GM12878 (cell line): ENCODE measurements around the gene CYREN. TPM values are rescaled to one million over a fixed set of nuclear protein-coding genes. Genes with fewer than 3 reads are reported as not detected.

Experiments
- CEBPB ChIP-seq, 2 experiments: fragments of 150-350 bp in 1 of 2; IDR thresholded peaks; 2 replicates each; pipeline ENCODE4 v1.6.1; 2012 to 2014; ENCODE audit warnings: low read depth in 2 of 2, low read length in 2 of 2, borderline replicate concordance in 1 of 2, inconsistent platforms in 1 of 2
- ESRRA ChIP-seq: IDR thresholded peaks from 2 replicates; pipeline ENCODE4 v1.6.1; 2012; ENCODE audit warnings: mild to moderate bottlenecking, low read length, improper control_type of control experiment
- FOS ChIP-seq: IDR thresholded peaks from 3 replicates; pipeline ENCODE4 v1.6.1; 2011; ENCODE audit warnings: borderline replicate concordance; ENCODE audit not compliant: insufficient read length; ENCODE audit errors: extremely low read depth
- HDAC6 ChIP-seq: fragments of 200-600 bp; sonication (generic); IDR thresholded peaks from one replicate; pipeline ENCODE4 v1.8.0; 2017; ENCODE audit warnings: antibody characterized with exemption; ENCODE audit not compliant: unreplicated experiment
- HDGF ChIP-seq: fragments of 450-650 bp; IDR thresholded peaks from 2 replicates; pipeline ENCODE4 v1.6.1; 2016; ENCODE audit warnings: antibody characterized with exemption
- JUNB ChIP-seq: IDR thresholded peaks from 2 replicates; pipeline ENCODE4 v1.6.1; 2016; ENCODE audit warnings: antibody characterized with exemption, mild to moderate bottlenecking
- KAT2A ChIP-seq: conservative IDR thresholded peaks from 2 replicates; pipeline ENCODE4 v1.6.1; 2011; ENCODE audit warnings: low read depth, low read length; ENCODE audit not compliant: control insufficient read depth
- NR2C1 ChIP-seq: fragments of 450-650 bp; IDR thresholded peaks from 2 replicates; pipeline ENCODE4 v1.6.1; 2017; ENCODE audit warnings: antibody characterized with exemption, mild to moderate bottlenecking, moderate library complexity
- NR2F1 ChIP-seq: fragments of 450-650 bp; conservative IDR thresholded peaks from 2 replicates; pipeline ENCODE4 v1.6.1; 2017; ENCODE audit warnings: mild to moderate bottlenecking
- PML ChIP-seq: IDR thresholded peaks from 2 replicates; pipeline ENCODE4 v1.6.1; 2012; ENCODE audit warnings: low read length, inconsistent platforms
- RELA ChIP-seq: fragments of 450-650 bp; IDR thresholded peaks from 2 replicates; pipeline ENCODE4 v1.8.0; 2014; ENCODE audit warnings: borderline replicate concordance; ENCODE audit not compliant: partially characterized antibody
- TCF7 ChIP-seq: IDR thresholded peaks from 2 replicates; pipeline ENCODE4 v1.6.1; 2014; ENCODE audit warnings: antibody characterized with exemption, borderline replicate concordance
- YBX1 ChIP-seq: fragments of 450-650 bp; IDR thresholded peaks from 2 replicates; pipeline ENCODE4 v1.6.1; 2016; ENCODE audit warnings: antibody characterized with exemption
- YY1 ChIP-seq: IDR thresholded peaks from 2 replicates; pipeline ENCODE4 v1.6.1; 2011; ENCODE audit warnings: low read depth, mild to moderate bottlenecking, low read length
- ZNF207 ChIP-seq: fragments of 450-650 bp; IDR thresholded peaks from 2 replicates; pipeline ENCODE4 v1.6.1; 2014; ENCODE audit warnings: antibody characterized with exemption, mild to moderate bottlenecking, borderline replicate concordance
- polyA plus RNA-seq, 11 experiments: library from polyadenylated mRNA; depleted of rRNA in 4 of 11; unstranded in 6 of 11; stranded (reverse) in 5 of 11; fragments of >200 nt; fragmentation: Nextera tagmentation in 4 of 11; fragmentation: Illumina TruSeq in 1 of 11; extraction: Ambion mirVana in 4 of 11; extraction: Trizol in 1 of 11; gene quantifications; 1 replicate in 1 of 11; 2 replicates in 10 of 11; pipeline versions ENCODE4 v1.2.1 to v1.2.3, GENCODE V29; 2011 to 2016; ENCODE audit warnings: inconsistent platforms in 2 of 11, missing spikeins in 2 of 11, low read depth in 1 of 11
- total RNA-seq, 4 experiments: library from RNA; depleted of rRNA in 3 of 4; stranded (reverse); fragments of >200 nt in 3 of 4; fragmentation: Illumina TruSeq in 1 of 4; extraction: Trizol in 1 of 4; gene quantifications; 2 replicates each; pipeline versions ENCODE4 v1.2.1 to v1.2.3, GENCODE V29; 2013 to 2021
- TF ChIP-seq, protein P1 (sequence below): IDR thresholded peaks from 2 replicates; pipeline ENCODE4 v1.6.1; 2012; ENCODE audit warnings: low read depth, low read length, improper control_type of control experiment
- TF ChIP-seq, protein P2 (sequence below): fragments of 450-650 bp; IDR thresholded peaks from 2 replicates; pipeline ENCODE4 v1.6.1; 2017; ENCODE audit warnings: mild to moderate bottlenecking
- TF ChIP-seq, protein P3 (sequence below): IDR thresholded peaks from 2 replicates; pipeline ENCODE4 v1.6.1; 2011; ENCODE audit warnings: low read depth, mild to moderate bottlenecking, low read length, moderate library complexity, borderline replicate concordance; ENCODE audit errors: extremely low read depth
- TF ChIP-seq, protein P4 (sequence below): IDR thresholded peaks from 2 replicates; pipeline ENCODE4 v1.6.1; 2011; ENCODE audit warnings: borderline replicate concordance, low read depth, mild to moderate bottlenecking, moderate library complexity, mixed read lengths, low read length; ENCODE audit not compliant: insufficient read depth; ENCODE audit errors: extremely low read length
- TF ChIP-seq, protein P5 (sequence below): fragments of 450-650 bp; IDR thresholded peaks from 2 replicates; pipeline ENCODE4 v1.6.1; 2014; ENCODE audit warnings: mild to moderate bottlenecking
- TF ChIP-seq, protein P6 (sequence below): fragments of 450-650 bp; formaldehyde crosslinking; IDR thresholded peaks from 2 replicates; pipeline ENCODE4 v1.4.0; 2020; ENCODE audit warnings: mild to moderate bottlenecking, moderate library complexity
- TF ChIP-seq, protein P7 (sequence below): IDR thresholded peaks from 2 replicates; pipeline ENCODE4 v1.6.1; 2011; ENCODE audit warnings: mild to moderate bottlenecking, low read depth, low read length, moderate library complexity; ENCODE audit not compliant: insufficient replicate concordance

Gene CYREN
- total and polyA plus RNA-seq, 10 of the 15 experiments (the other 5 are each of a cell fraction or from before 2014, with no cell fraction given): 8.7 to 64.3 (median 55.7) TPM

DNA sequence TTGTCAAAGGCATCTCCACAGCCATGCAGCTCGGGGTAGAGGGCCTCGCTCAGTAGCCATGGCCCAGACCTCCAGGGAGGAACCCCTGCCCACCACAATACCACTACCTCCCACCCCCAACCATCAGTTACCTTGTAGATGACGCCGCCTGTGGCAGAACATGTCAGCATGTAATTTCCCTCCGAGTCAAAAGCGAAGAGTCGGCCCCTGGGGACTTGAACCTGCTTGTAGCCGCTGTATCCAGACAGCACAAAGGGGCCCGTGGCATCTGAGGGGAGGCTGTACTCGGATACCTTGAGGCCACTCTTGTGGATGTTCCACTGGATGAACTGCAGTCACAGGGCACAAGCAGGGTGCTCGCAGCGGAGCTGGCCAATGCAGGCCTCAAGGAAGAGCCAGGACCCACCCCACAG is 16.3 kb upstream of the CYREN start (continued):
- TF ChIP-seq, protein P1, sequence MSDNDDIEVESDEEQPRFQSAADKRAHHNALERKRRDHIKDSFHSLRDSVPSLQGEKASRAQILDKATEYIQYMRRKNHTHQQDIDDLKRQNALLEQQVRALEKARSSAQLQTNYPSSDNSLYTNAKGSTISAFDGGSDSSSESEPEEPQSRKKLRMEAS: no peak
- TF ChIP-seq, protein P2, sequence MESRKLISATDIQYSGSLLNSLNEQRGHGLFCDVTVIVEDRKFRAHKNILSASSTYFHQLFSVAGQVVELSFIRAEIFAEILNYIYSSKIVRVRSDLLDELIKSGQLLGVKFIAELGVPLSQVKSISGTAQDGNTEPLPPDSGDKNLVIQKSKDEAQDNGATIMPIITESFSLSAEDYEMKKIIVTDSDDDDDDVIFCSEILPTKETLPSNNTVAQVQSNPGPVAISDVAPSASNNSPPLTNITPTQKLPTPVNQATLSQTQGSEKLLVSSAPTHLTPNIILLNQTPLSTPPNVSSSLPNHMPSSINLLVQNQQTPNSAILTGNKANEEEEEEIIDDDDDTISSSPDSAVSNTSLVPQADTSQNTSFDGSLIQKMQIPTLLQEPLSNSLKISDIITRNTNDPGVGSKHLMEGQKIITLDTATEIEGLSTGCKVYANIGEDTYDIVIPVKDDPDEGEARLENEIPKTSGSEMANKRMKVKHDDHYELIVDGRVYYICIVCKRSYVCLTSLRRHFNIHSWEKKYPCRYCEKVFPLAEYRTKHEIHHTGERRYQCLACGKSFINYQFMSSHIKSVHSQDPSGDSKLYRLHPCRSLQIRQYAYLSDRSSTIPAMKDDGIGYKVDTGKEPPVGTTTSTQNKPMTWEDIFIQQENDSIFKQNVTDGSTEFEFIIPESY: no peak
- TF ChIP-seq FOS (no peak), HDGF (0 out of 2 replicates have a peak, but pooled peaks have one; percentile 49), YY1 (0 out of 2 replicates have a peak, but pooled peaks have one; percentile 64), NR2F1 (peak; percentile 95), JUNB (peak; percentile 98), PML (peak; percentile 50; the same call in 1 of the 2 replicates), CEBPB (IDR thresholded peaks at IDR 0.05; ENCODE audit: borderline replicate concordance in 1 of 2, low read depth in 2 of 2, low read length in 2 of 2) (no peak), ESRRA (no peak), YBX1 (no peak), NR2C1 (no peak), HDAC6 (no peak), ZNF207 (peak; percentile 74; the same call in 1 of the 2 replicates), RELA (peak; percentile 100), KAT2A (no peak), TCF7 (peak; percentile 81)
- TF ChIP-seq, protein P3, sequence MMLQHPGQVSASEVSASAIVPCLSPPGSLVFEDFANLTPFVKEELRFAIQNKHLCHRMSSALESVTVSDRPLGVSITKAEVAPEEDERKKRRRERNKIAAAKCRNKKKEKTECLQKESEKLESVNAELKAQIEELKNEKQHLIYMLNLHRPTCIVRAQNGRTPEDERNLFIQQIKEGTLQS: no peak
- TF ChIP-seq, protein P4, sequence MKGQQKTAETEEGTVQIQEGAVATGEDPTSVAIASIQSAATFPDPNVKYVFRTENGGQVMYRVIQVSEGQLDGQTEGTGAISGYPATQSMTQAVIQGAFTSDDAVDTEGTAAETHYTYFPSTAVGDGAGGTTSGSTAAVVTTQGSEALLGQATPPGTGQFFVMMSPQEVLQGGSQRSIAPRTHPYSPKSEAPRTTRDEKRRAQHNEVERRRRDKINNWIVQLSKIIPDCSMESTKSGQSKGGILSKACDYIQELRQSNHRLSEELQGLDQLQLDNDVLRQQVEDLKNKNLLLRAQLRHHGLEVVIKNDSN: no peak
- TF ChIP-seq, protein P5, sequence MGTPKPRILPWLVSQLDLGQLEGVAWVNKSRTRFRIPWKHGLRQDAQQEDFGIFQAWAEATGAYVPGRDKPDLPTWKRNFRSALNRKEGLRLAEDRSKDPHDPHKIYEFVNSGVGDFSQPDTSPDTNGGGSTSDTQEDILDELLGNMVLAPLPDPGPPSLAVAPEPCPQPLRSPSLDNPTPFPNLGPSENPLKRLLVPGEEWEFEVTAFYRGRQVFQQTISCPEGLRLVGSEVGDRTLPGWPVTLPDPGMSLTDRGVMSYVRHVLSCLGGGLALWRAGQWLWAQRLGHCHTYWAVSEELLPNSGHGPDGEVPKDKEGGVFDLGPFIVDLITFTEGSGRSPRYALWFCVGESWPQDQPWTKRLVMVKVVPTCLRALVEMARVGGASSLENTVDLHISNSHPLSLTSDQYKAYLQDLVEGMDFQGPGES: no peak
- TF ChIP-seq, protein P6, sequence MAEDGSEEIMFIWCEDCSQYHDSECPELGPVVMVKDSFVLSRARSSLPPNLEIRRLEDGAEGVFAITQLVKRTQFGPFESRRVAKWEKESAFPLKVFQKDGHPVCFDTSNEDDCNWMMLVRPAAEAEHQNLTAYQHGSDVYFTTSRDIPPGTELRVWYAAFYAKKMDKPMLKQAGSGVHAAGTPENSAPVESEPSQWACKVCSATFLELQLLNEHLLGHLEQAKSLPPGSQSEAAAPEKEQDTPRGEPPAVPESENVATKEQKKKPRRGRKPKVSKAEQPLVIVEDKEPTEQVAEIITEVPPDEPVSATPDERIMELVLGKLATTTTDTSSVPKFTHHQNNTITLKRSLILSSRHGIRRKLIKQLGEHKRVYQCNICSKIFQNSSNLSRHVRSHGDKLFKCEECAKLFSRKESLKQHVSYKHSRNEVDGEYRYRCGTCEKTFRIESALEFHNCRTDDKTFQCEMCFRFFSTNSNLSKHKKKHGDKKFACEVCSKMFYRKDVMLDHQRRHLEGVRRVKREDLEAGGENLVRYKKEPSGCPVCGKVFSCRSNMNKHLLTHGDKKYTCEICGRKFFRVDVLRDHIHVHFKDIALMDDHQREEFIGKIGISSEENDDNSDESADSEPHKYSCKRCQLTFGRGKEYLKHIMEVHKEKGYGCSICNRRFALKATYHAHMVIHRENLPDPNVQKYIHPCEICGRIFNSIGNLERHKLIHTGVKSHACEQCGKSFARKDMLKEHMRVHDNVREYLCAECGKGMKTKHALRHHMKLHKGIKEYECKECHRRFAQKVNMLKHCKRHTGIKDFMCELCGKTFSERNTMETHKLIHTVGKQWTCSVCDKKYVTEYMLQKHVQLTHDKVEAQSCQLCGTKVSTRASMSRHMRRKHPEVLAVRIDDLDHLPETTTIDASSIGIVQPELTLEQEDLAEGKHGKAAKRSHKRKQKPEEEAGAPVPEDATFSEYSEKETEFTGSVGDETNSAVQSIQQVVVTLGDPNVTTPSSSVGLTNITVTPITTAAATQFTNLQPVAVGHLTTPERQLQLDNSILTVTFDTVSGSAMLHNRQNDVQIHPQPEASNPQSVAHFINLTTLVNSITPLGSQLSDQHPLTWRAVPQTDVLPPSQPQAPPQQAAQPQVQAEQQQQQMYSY (CRISPR knock-in tag): no peak
- TF ChIP-seq, protein P7, sequence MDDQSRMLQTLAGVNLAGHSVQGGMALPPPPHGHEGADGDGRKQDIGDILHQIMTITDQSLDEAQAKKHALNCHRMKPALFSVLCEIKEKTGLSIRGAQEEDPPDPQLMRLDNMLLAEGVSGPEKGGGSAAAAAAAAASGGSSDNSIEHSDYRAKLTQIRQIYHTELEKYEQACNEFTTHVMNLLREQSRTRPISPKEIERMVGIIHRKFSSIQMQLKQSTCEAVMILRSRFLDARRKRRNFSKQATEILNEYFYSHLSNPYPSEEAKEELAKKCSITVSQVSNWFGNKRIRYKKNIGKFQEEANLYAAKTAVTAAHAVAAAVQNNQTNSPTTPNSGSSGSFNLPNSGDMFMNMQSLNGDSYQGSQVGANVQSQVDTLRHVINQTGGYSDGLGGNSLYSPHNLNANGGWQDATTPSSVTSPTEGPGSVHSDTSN: peak; percentile 57
